Ascending aorta (tissue), 2 donors: ENCODE results near the gene GSDMA. TPM values are rescaled to one million over a fixed set of nuclear protein-coding genes. Genes with fewer than 3 reads are reported as not detected.

ENCODE experiments used
- DNase-seq, 2 donors: peaks; one replicate each; pipeline ENCODE4 v3.0.0-alpha.2; 2019; ENCODE audit warnings: low spot score in 2 of 2
- H3K27ac ChIP-seq, 2 donors: fragments of 200-600 bp; sonication (generic); one replicate each; pipeline ENCODE4 v1.5.1; 2016 to 2017; ENCODE audit warnings: mild to moderate bottlenecking in 1 of 2
- H3K27me3 ChIP-seq: fragments of 200-600 bp; sonication (generic); one replicate; pipeline ENCODE4 v1.5.1; 2017
- H3K36me3 ChIP-seq, 2 donors: fragments of 200-600 bp; sonication (generic); one replicate each; pipeline ENCODE4 v1.5.1; 2016
- H3K4me1 ChIP-seq, 2 donors: fragments of 200-600 bp; sonication (generic); one replicate each; pipeline ENCODE4 v1.5.1; 2016 to 2017; ENCODE audit warnings: mild to moderate bottlenecking in 1 of 2
- H3K4me3 ChIP-seq, 2 donors: fragments of 200-600 bp; sonication (generic); one replicate each; pipeline ENCODE4 v1.5.1; 2016 to 2017; ENCODE audit warnings: mild to moderate bottlenecking in 1 of 2
- H3K9me3 ChIP-seq, 2 donors: fragments of 200-600 bp; sonication (generic); one replicate each; pipeline ENCODE4 v1.5.1; 2016
- CTCF ChIP-seq, 3 experiments: fragments of 200-600 bp in 2 of 3; fragments of 450-650 bp in 1 of 3; sonication (generic) in 2 of 3; IDR thresholded peaks; one replicate each; pipeline ENCODE4 v1.5.1; 2016 to 2019; ENCODE audit warnings: antibody characterized with exemption in 3 of 3, mild to moderate bottlenecking in 1 of 3, moderate library complexity in 1 of 3
- intact Hi-C: fragments of 100-400 bp; cut with DNase I; formaldehyde crosslinking; loops from one replicate; pipeline ENCODE4 v1.15.1; 2023
- total RNA-seq: library from RNA; depleted of rRNA; stranded (reverse); fragments of >200 nt; gene quantifications from one replicate; pipeline ENCODE4 v1.1.0, GENCODE V29; 2016

Gene GSDMA
- total RNA-seq, 1 donor from 2014 or later: not detected

GRCh38 chr17:39969375-39969774 is 6.6 kb downstream of the GSDMA start:
- DNase-seq: no peak
- Histone ChIP-seq H3K4me1 (no peaks in the 10 kb centered on the region), H3K9me3 (no peaks in the 10 kb centered on the region), H3K27ac (no peak overlapping the region), H3K27me3 (no peaks in the 10 kb centered on the region), H3K4me3 (no peak overlapping the region), H3K36me3 (no peaks in the 10 kb centered on the region)
- intact Hi-C loops: no loop called here
- no peak for TF ChIP-seq CTCF (IDR thresholded peaks at IDR 0.05)

GRCh38 chr17:39970157-39970692 is 7.4 kb downstream of the GSDMA start:
- TF ChIP-seq CTCF (IDR thresholded peaks at IDR 0.05): no peak
- no peaks in the 10 kb centered on the region for H3K4me1 ChIP-seq
- H3K9me3 ChIP-seq: no peaks in the 10 kb centered on the region
- DNase-seq: no peak
- no peaks in the 10 kb centered on the region for H3K36me3 ChIP-seq
- no peaks in the 10 kb centered on the region for H3K27me3 ChIP-seq
- intact Hi-C loops: no loop called here
- H3K4me3 ChIP-seq: no peak overlapping the region
- H3K27ac ChIP-seq: no peak overlapping the region

GRCh38 chr17:39971076-39971603 is 8.3 kb downstream of the GSDMA start:
- H3K36me3 ChIP-seq: no peaks in the 10 kb centered on the region
- H3K9me3 ChIP-seq: no peaks in the 10 kb centered on the region
- no peak overlapping the region for H3K27ac ChIP-seq
- TF ChIP-seq CTCF (IDR thresholded peaks at IDR 0.05): no peak
- no peaks in the 10 kb centered on the region for H3K4me1 ChIP-seq
- H3K4me3 ChIP-seq: no peak overlapping the region
- no peaks in the 10 kb centered on the region for H3K27me3 ChIP-seq
- intact Hi-C loops: no loop called here
- DNase-seq: no peak

GRCh38 chr17:39972271-39972670 is 9.5 kb downstream of the GSDMA start:
- no peaks in the 10 kb centered on the region for H3K4me1 ChIP-seq
- no peak overlapping the region for H3K27ac ChIP-seq
- DNase-seq: no peak
- H3K4me3 ChIP-seq: no peak overlapping the region
- intact Hi-C loops: no loop called here
- TF ChIP-seq CTCF (IDR thresholded peaks at IDR 0.05): no peak
- H3K27me3 ChIP-seq: no peaks in the 10 kb centered on the region
- no peaks in the 10 kb centered on the region for H3K9me3 ChIP-seq
- no peaks in the 10 kb centered on the region for H3K36me3 ChIP-seq

GRCh38 chr17:39973496-39973895 is 10.7 kb downstream of the GSDMA start:
- Histone ChIP-seq H3K36me3 (no peaks in the 10 kb centered on the region), H3K9me3 (no peaks in the 10 kb centered on the region), H3K4me1 (no peaks in the 10 kb centered on the region), H3K4me3 (no peak overlapping the region), H3K27me3 (no peaks in the 10 kb centered on the region), H3K27ac (no peak overlapping the region)
- intact Hi-C loops: no loop called here
- no peak for TF ChIP-seq CTCF (IDR thresholded peaks at IDR 0.05)
- DNase-seq: no peak

- Histone ChIP-seq H3K4me1 (no peaks in the 10 kb centered on the region), H3K36me3 (no peaks in the 10 kb centered on the region), H3K4me3 (no peak overlapping the region), H3K27me3 (no peaks in the 10 kb centered on the region), H3K27ac (no peak overlapping the region), H3K9me3 (no peaks in the 10 kb centered on the region)
- intact Hi-C loops: no loop called here
- no peak for TF ChIP-seq CTCF (IDR thresholded peaks at IDR 0.05)
- no peak for DNase-seq
These were observed 11.6 kb downstream of the GSDMA start for GRCh38 chr17:39974433-39974832.
